NB4 (cell line): Measurements from ENCODE around the gene CLEC4M.

Experiments
- CTCF ChIP-seq: IDR thresholded peaks from one replicate; pipeline ENCODE4 v1.5.1; 2012; ENCODE audit warnings: low read depth, low read length
- MAX ChIP-seq: IDR thresholded peaks from 2 replicates; pipeline ENCODE4 v1.6.1; 2011; ENCODE audit warnings: low read depth, low read length
- MYC ChIP-seq: IDR thresholded peaks from 2 replicates; pipeline ENCODE4 v1.6.1; 2011; ENCODE audit warnings: low read depth, low read length
- POLR2A ChIP-seq: IDR thresholded peaks from 2 replicates; pipeline ENCODE4 v1.6.1; 2011; ENCODE audit warnings: mild to moderate bottlenecking; ENCODE audit not compliant: insufficient read length; ENCODE audit errors: extremely low read depth

GRCh38 chr19:7784856-7785255 is 21.8 kb downstream of the CLEC4M start:
- TF ChIP-seq CTCF (no peak), POLR2A (no peak), MAX (no peak), MYC (no peak)
